Neural cell (in vitro differentiated cells): ENCODE data around the gene SALL3.

ENCODE experiments used
- CTCF ChIP-seq: fragments of 450-650 bp; IDR thresholded peaks from 2 replicates; pipeline ENCODE4 v1.5.1; 2014; ENCODE audit warnings: antibody characterized with exemption, mild to moderate bottlenecking, moderate library complexity; ENCODE audit not compliant: poor library complexity, severe bottlenecking
- EP300 ChIP-seq: fragments of 450-650 bp; conservative IDR thresholded peaks from 2 replicates; pipeline ENCODE4 v1.6.1; 2014; ENCODE audit warnings: antibody characterized with exemption, mild to moderate bottlenecking, moderate library complexity; ENCODE audit not compliant: poor library complexity, severe bottlenecking
- EZH2 ChIP-seq: fragments of 200-600, 300-800 bp; shearing (Covaris generic), sonication (generic); IDR thresholded peaks from 2 replicates; pipeline ENCODE4 v1.6.1; 2014; ENCODE audit warnings: antibody characterized with exemption, low read length, borderline replicate concordance, mild to moderate bottlenecking; ENCODE audit not compliant: insufficient read depth, poor library complexity, severe bottlenecking
- MXI1 ChIP-seq: fragments of 450-650 bp; conservative IDR thresholded peaks from 2 replicates; pipeline ENCODE4 v1.6.1; 2014; ENCODE audit warnings: antibody characterized with exemption, mild to moderate bottlenecking; ENCODE audit not compliant: poor library complexity, severe bottlenecking
- POLR2AphosphoS5 ChIP-seq: IDR thresholded peaks from 2 replicates; pipeline ENCODE4 v1.6.1; 2012

- no peak for TF ChIP-seq POLR2AphosphoS5
- TF ChIP-seq CTCF, result no peak
- TF ChIP-seq EP300, result no peak
- no peak for TF ChIP-seq EZH2
- no peak for TF ChIP-seq MXI1
Observed at GRCh38 chr18:78950386-78950785, 29.2 kb upstream of the SALL3 start.
